Epithelial cell of proximal tubule (primary cell): Measurements from ENCODE around the gene SLFN5. TPM values are rescaled to one million over a fixed set of nuclear protein-coding genes. Genes with fewer than 3 reads are reported as not detected.

ENCODE experiments used
- DNase-seq: peaks from one replicate; pipeline ENCODE4 v3.0.0-alpha.2; 2011; ENCODE audit warnings: low read depth
- H3K4me3 ChIP-seq: 2 replicates; pipeline ENCODE4 v1.5.1; 2011; ENCODE audit warnings: low read depth, mild to moderate bottlenecking, low read length
- CTCF ChIP-seq: conservative IDR thresholded peaks from 2 replicates; pipeline ENCODE4 v1.5.1; 2012; ENCODE audit warnings: low read depth, mild to moderate bottlenecking, low read length
- total RNA-seq: library from RNA; depleted of rRNA; stranded (reverse); fragments of >200 nt; gene quantifications from 2 replicates; pipeline ENCODE4 v1.2.3, GENCODE V29; 2015

The SLFN5 gene
- total RNA-seq, 1 donor from 2014 or later = 28.8 TPM

GRCh38 chr17:35312346-35312745 is 69.5 kb downstream of the SLFN5 start:
- DNase-seq = no peak
- no peak overlapping the region for H3K4me3 ChIP-seq
- TF ChIP-seq CTCF = no peak

- H3K4me3 ChIP-seq = no peak overlapping the region
- peak; percentile 16 for DNase-seq
- peak; percentile 76 for TF ChIP-seq CTCF
These were observed 70.2 kb downstream of the SLFN5 start for GRCh38 chr17:35312790-35313711.

GRCh38 chr17:35313875-35314409 is 71.1 kb downstream of the SLFN5 start:
- no peak for DNase-seq
- no peak overlapping the region for H3K4me3 ChIP-seq
- no peak for TF ChIP-seq CTCF

GRCh38 chr17:35314415-35315216 is 71.7 kb downstream of the SLFN5 start:
- H3K4me3 ChIP-seq = no peak overlapping the region
- TF ChIP-seq CTCF = no peak
- no peak for DNase-seq

- no peak for DNase-seq
- TF ChIP-seq CTCF = no peak
- no peak overlapping the region for H3K4me3 ChIP-seq
These were observed 72.4 kb downstream of the SLFN5 start for GRCh38 chr17:35315283-35315682.

GRCh38 chr17:35315971-35316370 is 73.1 kb downstream of the SLFN5 start:
- H3K4me3 ChIP-seq = no peak overlapping the region
- no peak for TF ChIP-seq CTCF
- no peak for DNase-seq
